Measurements from ENCODE around the gene ZNF469.

Gene ZNF469

DNA sequence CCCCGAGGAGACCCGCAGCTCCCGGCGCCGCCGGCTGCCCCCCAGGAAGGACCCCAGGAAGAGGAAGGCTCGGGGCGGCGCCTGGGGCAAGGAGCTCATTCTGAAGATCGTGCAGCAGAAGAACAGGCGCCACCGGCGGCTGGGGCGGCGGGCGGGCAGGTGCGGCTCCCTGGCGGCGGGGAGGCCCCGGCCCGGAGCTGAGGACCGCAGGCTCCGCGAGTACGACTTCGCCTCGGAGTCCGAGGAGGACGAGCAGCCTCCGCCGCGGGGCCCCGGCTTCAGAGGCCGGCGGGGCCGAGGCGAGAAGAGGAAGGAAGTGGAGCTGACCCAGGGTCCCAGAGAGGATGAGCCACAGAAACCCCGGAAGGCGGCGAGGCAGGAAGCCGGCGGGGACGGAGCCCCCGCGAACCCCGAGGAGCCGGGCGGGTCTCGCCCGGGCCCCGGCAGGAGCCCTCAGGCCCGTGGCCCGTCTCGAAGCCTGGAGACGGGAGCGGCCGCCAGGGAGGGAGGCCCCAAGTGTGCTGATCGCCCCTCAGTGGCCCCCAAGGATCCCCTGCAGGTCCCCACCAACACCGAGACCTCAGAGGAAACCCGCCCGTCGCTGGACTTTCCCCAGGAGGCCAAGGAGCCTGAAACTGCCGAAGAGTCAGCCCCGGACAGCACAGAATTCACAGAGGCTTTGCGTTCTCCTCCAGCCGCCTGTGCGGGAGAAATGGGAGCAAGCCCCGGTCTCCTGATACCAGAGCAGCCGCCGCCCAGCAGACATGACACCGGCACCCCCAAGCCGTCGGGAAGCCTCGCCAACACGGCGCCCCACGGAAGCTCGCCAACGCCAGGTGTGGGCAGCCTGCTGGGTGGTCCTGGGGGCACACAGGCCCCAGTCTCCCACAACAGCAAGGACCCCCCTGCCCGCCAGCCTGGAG, 48.0 kb downstream of the ZNF469 start:
- no peak for DNase-seq

DNA sequence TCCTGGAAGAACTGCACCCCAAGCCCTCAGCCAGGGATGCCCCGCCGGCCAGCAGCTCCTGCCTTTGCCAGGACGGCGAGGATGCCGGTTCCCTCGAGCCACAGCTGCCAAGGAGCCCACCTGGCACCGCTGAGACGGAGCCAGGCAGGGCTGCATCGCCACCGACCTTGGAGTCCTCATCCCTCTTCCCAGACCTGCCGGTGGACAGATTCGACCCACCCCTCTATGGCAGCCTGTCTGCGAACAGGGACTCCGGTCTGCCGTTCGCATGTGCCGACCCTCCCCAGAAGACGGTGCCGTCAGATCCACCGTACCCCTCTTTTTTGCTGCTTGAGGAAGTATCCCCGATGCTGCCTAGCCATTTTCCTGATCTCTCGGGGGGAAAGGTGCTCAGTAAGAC, 48.9 kb downstream of the ZNF469 start:
- DNase-seq = no peak

DNA sequence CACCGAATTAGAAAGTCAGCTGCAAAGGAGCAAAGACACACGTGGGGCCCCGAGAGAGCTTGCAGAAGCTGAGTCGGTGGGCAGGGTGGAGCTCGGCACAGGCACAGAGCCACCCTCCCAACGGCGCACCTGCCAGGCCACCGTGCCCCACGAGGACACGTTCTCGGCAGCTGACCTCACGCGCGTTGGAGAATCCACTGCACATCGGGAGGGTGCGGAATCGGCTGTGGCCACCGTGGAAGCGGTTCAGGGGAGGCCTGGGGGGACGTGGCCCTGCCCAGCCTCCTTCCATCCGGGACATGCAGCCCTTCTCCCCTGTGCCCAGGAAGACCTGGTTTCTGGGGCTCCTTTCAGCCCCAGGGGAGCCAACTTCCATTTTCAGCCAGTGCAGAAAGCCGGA, 49.4 kb downstream of the ZNF469 start:
- no peak for DNase-seq
